ENCODE measurements around the gene RTF1. TPM values are rescaled to one million over a fixed set of nuclear protein-coding genes. Genes with fewer than 3 reads are reported as not detected.
"Not testable (repeated sequence)": the region's sequence is repeated elsewhere in the genome, so short reads cannot be mapped to it uniquely, and the experiment has no call there.

Gene RTF1
- 25.4 and 25.9 TPM in 2 replicates for total RNA-seq

DNA sequence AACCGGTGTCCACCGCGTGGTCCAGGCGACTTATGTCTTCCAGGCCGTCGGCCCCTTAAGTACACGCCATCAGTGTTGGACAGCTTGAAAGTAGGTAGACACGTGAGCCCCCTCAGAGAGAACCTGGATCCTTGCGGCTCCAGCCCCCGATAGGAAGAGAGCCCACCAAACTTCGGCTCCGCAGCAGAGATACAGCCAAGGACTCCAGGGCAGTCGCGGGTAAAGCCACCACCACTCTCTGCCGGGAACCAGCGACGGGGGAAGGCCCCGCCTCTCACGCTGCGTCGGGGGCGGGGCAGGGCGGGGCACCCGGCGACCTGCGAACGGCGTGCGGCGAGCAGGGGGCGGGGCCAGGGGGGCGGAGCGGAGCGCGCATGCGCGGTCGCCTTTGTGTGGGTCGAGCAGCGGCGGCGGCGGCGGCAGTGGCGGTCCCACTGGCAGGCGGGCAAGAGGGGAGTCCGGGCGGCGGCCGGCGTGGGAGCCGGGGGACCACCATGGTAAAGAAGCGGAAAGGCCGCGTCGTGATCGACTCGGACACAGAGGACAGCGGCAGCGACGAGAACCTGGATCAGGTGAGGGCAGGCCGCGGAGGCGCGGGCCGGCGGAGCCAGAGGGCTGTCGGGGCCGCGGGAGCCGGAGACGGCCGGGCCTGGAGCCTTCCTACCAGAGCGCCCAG lies at the start of gene RTF1:
TSS of gene RTF1 (plus strand) at position 354 of the 676 bp plus-strand sequence. CDS start at position 375, 21 bp downstream.
- peak; percentile 94 for DNase-seq

DNA sequence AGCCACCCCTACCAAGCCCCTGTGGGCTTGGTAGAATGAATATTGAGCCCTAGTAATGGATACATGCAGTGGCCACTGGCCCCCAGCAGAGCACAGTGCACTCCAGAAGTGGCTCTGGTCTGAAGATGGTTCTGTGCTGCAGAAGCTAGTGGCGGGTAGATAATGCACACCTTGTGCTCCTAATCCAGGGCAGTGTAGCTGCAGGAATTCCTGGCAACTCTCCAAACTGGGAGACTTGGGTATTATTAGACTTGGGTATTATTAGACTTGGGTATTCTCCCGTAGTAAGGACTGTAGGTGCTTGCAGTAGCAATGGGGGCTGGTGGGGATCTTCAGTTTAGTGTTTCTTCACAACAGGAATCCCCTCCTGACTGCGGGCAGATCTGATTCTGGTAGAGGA lies 49.5 kb upstream of the RTF1 start:
- DNase-seq = no peak

DNA sequence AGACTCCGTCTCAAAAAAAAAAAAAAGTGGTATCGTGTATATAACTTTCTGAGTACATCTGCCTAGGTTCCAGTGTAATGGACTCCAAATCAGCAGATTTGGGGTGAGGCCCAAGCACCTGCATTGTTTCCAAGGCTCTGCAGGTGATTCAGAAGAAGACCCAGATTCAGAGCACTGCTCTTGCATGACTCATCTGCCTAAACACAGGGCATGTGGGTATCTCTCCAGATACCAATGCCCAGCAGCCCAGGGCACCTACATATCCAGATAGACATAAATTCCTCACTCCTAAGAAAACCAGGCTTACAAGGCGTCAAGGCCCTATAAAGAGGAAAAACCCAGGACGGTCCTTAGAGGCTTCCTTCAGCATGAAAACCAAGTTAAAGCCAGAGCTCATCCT lies 38.9 kb upstream of the RTF1 start:
- DNase-seq = no peak

DNA sequence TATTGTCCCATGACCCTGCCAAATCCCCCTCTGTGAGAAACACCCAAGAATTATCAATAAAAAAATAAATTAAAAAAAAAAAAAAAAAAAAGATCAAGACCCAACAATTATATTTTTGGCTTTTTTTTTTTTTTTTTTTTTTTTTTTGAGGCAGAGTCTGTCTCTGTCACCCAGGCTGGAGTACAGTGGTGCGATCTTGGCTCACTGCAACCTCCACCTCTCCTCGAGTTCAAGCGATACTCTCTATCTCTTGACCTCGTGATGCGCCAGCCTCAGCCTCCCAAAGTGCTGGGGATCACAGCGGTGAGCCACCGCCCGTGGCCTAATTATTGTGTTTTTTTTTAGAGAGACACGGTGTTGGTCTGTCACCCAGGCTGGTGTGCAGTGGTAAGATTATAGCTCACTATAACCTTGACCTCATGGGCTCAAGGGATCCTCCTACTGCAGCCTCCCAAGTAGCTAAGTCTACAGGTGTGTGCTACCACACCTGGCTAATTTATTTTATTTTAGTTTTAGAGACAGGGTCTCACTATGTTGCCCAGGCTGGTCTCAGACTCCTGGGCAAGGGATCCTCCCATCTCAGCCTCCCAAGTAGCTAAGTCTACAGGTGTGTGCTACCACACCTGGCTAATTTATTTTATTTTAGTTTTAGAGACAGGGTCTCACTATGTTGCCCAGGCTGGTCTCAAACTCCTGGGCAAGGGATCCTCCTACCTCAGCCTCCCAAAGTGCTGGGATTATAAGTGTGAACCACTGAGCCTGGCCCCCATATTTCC lies 32.7 kb upstream of the RTF1 start:
- DNase-seq = not testable (repeated sequence)

DNA sequence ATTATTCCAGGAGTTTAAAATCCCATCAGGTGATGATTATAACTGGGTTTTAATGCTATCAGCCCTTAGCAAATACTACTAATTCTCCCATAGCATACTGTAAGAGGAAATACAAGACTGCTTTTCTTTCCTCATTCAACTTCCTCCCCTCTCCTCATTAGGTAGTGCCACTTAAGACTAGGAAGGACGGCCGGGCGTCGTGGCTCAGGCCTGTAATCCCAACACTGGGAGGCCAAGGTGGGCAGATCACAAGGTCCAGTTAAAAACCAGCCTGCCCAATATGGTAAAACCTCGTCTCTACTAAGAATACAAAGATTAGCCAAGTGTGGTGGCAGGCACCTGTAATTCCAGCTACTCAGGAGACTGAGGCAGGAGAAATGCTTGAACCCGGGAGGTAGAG lies 29.2 kb upstream of the RTF1 start:
- DNase-seq = no peak

DNA sequence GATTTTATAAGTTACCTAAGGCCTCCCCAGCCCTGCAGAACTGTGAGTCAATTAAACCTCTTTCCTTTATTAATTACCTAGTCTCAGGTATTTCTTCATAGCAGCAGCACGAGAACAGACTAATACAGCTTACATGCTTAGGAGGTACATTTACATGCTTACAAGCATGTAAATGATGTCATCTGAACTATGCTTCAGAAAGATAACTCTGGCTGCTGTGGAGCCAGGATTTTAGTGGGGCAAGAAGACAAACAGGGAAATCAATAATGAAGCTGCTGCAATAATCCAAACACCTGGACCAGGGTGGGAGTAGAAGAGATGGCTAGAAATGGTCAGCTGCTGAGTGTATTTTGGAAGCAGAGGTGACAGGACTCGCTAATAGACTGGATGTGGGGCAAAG lies 24.2 kb upstream of the RTF1 start:
- no peak for DNase-seq

DNA sequence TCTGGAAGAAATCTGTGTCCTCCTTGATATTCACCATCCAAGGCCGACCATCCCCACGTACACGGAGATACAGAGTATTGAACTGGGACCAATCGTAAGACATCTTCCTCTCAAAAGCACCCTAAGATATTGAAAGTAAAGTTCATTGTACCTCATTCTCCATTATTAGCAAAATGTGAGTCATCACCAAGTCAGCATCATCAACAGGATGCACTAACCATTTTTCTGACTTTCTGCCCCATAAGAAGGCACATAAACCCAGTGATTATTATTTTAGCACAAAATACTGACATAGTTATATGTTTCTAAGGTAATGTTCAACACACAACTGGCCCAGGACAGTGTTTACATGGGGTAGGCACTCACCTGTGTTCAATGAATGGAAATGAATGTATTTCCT lies 22.0 kb upstream of the RTF1 start:
- peak; percentile 23 for DNase-seq

DNA sequence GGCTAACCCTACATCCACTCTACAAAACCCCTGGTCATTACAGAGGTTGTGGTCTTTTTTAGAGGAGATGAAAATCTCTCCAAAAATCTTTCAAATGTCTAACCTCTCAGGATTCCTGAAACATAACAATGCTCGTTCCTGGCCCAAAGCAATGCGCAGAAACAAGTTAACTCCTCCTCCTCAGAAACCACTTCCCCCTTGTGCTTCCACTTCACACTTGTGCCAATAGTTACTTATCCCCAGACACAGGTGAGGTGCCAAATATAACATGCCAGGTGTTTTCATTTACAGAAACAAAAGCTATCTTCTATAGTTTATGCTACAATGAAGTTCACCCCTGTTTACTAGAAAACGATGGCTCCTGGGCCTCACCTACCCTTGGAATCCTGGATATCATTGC lies 20.8 kb upstream of the RTF1 start:
- no peak for DNase-seq

DNA sequence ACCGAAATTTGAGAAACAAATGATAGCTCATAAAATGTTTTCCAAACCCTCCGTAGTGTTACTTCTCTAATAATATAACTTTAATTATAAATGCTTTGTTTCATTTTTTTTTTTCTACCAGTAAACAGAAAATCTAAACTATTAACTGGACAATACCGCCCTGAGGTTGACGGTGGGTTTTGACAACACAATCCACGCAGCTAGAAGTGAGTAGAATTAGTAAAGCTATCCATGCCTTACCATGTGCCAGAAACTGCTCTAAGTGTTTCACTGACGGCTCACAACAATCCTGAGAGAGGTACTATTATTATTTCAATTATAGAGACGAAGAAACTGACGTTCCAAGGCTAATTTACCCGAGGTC lies 15.0 kb upstream of the RTF1 start:
- no peak for DNase-seq

DNA sequence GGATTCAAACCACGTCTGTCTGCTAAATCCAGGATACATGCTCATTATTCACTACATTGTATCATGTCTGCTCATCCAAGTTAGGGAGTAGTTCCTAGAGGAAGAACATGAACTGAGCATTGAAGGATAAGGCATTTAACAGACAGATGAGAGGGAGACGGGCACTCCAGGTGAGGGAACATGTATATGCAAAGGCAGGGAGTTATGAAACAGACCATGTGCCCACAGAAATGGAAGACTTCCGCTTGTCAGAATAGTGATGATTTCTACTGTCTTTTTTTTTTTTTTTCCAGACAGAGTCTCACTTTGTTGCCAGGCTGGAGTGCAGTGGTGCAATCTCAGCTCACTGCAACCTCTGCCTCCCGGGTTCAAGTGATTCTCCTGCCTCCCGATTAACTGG lies 9.6 kb upstream of the RTF1 start:
- no peak for DNase-seq

DNA sequence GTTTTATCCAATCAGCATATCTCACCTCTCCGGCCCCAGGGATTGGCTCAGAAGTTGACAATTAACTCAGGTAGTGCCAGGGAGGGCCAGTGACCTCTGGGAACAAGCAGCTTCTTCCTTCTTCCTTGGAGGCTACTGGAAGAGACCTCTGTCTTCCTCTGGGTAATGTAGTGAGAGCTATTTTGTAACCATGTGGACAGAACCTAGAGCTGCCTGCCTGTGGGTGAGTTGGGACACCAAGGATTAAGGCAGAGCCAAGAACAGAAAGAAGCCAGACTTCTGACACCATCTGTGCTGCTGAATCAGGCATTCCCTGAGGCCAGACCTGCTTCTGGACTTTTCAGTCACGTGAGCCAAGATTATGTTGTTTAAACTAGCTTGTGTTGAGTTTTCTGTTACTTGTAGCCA lies 8.7 kb upstream of the RTF1 start:
- no peak for DNase-seq

DNA sequence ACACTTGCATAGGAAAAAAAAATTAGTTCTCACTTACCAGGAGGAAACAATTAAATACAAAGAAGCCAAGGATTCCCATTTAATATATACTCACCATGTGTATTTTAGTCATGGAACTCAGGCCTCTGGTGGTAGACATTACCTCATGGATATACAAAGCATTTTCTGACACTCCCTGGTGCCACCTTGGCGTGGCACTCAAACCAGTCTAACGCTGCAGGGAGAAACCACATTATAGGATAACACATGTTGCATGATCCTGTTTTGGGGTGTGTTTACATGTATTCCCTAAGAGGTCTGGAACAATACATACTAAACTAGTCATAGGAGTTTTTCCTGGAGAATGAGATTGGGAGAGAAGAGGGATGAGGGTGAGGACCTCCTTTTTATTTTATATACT lies 5.9 kb upstream of the RTF1 start:
- DNase-seq = no peak

DNA sequence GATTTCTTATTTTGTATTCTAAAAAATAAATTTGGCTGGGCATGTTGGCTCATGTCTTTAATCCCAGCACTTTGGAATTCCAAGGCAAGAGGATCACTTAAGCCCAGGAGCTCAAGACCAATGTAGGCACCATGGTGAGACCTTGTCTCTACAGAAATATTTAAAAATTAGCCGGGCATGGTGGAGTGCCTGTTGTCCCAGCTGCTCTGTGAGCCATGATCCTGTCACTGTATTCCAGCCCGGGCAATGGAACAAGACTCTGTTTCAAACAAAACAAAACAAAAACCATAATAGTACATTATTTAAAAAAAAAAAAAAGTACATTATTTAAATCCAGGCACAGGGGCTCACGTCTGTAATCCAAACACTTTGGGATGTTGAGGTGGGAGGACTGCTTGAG lies 5.5 kb upstream of the RTF1 start:
- no peak for DNase-seq

DNA sequence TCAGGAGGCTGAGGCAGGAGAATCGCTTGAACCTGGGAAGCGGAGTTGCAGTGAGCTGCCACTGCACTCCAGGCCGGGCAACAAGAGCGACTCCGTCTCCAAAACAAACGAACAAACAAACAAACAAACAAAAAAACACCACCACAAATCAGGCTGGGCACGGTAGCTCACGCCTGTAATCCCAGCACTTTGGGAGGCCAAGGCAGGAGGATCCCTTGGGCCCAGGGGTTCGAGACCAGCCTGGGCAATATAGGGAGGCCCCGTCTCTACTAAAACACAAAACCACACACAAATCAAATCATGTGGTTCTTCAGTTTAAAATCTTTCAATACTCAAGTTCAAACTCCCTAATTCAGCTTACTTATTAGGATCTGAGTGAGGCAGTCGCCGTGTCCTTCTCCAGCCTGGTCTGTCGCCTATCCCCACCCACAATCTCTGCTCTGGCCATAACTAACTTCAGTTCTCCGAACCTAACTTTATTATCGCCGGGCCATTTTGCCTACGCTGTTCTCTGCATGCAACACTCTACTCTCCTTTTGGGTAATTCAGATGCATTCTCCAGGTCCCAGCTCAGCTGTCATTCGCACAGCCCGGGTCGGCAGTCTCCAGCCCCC lies 660 bp upstream of the RTF1 start:
- no peak for DNase-seq

DNA sequence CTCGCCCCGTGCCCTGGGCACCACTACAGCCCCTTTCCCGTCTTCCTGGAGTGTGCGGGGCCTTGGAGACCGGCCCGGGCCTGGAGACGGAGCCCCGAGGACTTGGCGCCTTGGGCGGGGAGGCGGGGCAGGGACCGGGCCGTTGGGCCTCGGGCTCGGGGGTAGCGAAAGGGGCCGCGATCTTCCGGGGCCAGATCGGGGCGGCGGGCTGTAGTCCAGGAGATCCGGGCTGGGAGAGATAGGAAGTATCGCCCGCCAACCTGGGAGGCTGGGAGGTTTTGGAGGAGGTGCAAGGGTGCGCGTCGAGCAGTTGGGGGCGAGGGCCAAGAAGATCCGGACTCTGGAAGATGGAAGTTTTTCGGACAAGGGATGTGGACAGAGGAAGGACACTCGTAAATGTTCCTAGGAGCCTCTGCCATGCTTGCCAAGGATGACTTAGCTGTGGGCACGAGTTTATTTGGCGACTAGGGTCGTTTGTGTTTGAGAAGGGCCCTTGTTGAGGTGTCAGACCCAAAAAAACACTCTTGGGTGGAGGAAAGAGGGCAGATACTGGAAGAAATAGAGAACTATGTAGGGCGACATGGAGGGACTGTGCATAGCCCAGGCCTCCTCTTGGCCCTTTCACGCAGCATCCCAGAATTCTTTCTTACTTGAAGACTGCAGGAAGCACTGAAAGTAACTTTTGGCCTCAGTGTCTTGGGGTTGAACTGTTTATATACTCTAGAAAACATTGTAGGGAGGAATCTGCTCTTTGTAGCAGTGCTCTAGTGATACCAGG lies 712 bp downstream of the RTF1 start:
- DNase-seq = no peak

DNA sequence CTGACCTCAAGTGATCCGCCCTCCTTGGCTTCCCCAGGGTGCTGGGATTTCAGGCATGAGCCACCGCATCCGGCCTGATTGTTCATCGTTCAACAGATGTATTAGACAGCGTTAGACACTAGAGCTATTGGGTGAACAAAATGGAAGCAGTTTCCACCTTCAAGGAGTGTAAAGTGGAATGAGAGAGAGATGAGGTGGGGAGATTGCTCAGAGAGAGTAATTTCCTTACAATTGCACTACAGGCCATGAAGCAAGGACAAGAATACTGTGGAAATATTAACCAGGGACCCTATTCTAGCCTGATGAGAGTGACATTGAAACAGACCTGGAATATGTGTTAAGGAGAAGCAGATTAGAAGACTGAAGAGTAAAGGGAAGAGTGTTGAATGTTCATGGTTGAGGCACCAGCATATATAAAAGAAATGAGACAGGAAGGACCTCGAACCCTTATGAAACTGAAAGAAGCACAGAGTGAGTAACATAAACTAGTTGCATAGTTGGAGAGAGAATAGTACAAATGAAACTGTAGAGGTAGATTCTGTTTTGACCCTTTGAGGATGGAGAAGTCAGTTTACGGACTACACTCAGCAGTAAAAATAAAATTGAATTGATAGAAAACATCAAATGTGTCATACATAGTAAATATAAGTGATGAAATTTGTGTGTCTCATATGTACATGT lies 7.2 kb downstream of the RTF1 start:
- DNase-seq = no peak

DNA sequence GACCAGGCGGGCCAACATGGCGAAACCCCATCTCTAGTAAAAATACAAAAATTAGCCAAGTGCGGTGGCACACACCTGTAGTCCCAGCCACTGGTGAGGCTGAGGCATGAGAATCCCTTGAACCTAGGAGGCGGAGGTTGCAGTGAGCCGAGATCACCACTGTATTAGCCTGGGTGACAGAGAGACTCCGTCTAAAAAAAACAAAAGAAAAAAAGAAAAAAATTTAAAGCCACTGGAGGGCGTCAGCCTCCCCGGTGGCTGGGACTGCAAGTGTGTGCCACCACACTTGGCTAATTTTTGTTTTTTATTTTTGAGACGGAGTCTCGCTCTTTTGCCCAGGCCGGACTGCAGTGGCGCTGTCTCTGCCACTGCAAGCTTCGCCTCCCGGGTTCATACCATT lies 7.9 kb downstream of the RTF1 start:
- no peak for DNase-seq

DNA sequence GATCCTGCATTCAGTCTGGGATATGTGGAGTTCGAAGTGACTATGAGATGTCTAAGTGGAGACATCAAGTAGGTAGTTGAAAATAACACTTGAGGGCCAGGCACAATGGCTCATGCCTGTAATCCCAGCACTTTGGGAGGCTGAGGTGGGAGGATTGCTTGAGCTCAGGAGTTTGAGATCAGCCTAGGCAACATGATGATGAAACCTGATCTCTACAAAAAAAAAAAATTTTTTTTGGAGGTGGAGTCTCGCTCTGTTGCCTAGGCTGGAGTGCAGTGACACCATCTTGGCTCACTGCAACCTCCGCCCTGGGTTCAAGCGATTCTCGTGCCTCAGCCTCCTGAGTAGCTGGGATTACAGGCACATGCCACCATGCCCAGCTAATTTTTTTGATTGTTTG lies 9.0 kb downstream of the RTF1 start:
- DNase-seq = not testable (repeated sequence)

DNA sequence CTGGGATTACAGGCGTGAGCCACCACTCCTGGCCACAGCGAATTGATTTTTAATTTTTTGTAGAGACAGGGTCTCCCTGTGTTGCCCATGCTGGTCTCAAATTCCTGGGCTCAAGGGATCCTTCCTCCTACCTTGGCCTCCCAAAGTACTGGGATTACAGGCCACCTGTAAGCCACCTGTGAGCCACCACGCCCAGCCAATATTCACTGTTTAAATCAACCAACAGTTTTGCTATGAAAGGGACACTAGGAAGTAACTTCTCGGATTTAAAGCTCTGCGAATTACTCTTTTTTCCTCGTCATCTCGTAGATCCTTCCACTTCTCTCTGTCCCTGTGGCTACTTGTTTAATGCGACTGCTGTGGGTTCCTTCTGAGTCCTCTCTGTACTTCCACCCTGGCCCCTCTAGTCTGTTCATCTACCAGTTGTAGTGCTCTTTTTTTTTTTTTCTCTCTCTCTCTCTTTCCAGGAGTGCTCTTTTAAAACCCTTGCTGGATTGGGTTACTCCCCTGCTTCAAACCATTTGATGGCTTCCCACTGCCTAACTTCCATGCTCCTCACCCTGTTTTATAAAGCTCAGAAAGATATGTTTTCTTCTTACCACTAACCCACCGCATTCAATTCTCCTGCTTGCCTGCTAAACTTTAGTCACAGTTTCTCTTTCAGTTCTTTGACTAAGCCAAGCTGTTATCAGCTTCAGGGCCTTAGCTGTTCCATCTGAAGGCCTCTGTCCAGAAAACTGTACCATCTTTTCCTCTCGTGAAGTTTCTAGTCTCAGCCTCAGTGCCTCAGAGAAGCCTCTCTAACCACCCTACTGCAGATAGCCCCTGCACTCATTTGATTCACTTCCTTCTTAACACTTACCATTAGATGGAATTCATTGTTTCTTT lies 12.4 kb downstream of the RTF1 start:
- no peak for DNase-seq

DNA sequence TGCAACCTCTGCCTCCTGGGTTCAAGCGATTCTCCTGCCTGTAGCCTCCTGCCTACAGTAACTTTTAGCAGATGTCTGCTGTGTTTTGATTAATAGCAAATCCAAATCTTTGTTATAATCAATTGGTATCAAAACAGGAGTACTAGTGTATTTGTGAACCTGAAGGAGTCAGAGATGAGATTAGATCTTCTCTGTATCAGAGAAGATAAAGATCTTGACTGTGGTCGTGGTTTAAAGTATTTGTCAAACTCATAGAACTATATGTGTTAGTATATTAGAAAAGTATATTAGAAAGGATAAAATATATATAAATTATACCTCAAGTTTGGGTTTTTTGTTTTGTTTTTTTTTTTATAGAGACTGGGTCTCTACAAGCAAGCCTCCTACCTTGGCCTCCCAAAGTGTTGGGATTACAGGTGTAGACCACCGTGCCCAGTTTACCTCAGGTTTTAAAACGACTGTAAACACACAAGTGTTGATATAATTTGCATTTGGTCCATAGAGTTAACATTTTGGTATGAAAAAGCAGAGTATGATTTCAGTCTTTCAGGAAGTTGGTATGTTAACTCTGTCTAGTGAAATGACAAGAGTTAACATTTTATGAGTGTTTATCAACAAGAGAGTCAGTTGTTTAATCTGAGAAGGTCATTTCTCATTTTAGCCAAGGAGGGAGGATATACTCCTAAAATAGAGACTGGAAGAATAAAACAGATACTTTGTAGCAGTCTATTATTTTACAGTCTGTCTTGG lies 18.3 kb downstream of the RTF1 start:
- DNase-seq = no peak

DNA sequence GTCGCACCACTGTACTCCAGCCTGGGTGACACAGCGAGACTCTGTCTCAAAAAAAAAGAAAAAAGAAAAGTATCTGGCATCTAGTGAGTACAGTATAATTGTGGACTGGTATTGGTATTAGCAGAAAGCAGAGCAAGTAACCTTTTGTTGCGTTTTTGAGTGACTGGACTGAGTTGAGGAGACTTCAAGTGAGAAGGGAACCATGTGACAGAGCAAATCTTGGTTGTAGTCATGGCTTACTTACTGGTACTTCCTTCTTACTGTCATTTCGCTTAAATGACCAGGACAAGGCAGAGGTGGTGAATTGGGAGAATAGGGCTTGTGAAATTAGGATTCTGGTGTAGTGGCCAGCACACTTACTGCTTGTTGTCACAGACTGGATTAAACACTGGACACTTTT lies 20.6 kb downstream of the RTF1 start:
- no peak for DNase-seq

Measured in dermis blood vessel endothelial cell (primary cell).